ENCODE measurements around the gene EYS. TPM values are rescaled to one million over a fixed set of nuclear protein-coding genes. Genes with fewer than 3 reads are reported as not detected.

The EYS gene
- total and polyA plus RNA-seq, 2 of the 8 experiments (the other 6 are each of a cell fraction or from before 2014, with no cell fraction given) = 0.05 to 0.13 TPM

DNA sequence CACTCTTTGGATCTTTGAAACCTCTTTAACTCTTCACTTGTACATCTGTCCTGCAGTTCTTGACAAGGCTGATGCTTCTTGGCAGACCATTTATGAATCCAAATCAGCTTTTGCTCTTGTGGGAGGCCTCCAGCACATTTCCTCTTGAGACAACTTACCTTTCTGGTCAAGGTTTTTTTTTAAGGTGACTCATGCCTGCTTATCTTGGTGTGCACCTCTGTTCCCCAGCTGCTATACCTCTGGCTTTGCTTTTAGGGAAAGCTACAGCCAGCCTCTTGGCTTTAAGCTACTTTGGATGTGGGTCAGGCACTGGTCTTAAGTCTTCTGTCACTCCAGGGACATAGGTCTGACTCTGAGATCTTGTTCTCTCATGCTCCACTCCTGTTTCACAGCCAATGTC is 1965.0 kb downstream of the EYS start:
- no peak overlapping the region for H3K23ac ChIP-seq (ENCODE audit: insufficient read length)
- H2BK5ac ChIP-seq (ENCODE audit: low read depth, low read length) = no peak overlapping the region
- H3K4me1 ChIP-seq (replicated peaks in 1 of 4; ENCODE audit: control insufficient read depth in 3 of 4, insufficient read depth in 4 of 4, low read length in 3 of 4) = no peaks in the 10 kb centered on the region
- H3K27me3 ChIP-seq (replicated peaks in 1 of 4; ENCODE audit: control insufficient read depth in 3 of 4, extremely low read depth in 1 of 4, insufficient read depth in 3 of 4, low read length in 3 of 4) = no peaks in the 10 kb centered on the region
- no peak overlapping the region for H2BK12ac ChIP-seq (ENCODE audit: low read depth, low read length)
- POLR2A ChIA-PET (ENCODE audit: partially characterized antibody) = no interaction called here
- CTCF ChIA-PET (ENCODE audit: partially characterized antibody) = interaction anchor here (0.7 kb wide), 1 partner anchor 61 kb away, joined by 3 read pairs; no protein-coding TSS in a partner anchor
- no peak overlapping the region for H2BK15ac ChIP-seq (ENCODE audit: low read length)
- H2AK5ac ChIP-seq (ENCODE audit: low read depth, low read length) = no peak overlapping the region
- H4K5ac ChIP-seq (ENCODE audit: insufficient read length, low read depth, low read length) = no peak overlapping the region
- no peak overlapping the region for H3K14ac ChIP-seq (ENCODE audit: insufficient read length)
- no peak overlapping the region for H2AFZ ChIP-seq (ENCODE audit: low read length)
- DNase-seq (ENCODE audit: low read depth in 1 of 2, low spot score in 2 of 2) (no peak), FAIRE-seq (no peak)
- H3K27ac ChIP-seq (ENCODE audit: low read depth, low read length) = no peak overlapping the region
- H2BK20ac ChIP-seq (ENCODE audit: low read length) = no peak overlapping the region
- H3K4me2 ChIP-seq (ENCODE audit: insufficient read depth in 1 of 2, low read depth in 2 of 2, low read length in 2 of 2) = no peak overlapping the region
- no peaks in the 10 kb centered on the region for H3K79me1 ChIP-seq (ENCODE audit: low read depth, low read length)
- H4K91ac ChIP-seq (replicated peaks; ENCODE audit: insufficient read length, low read length) = no peak overlapping the region
- H3K23me2 ChIP-seq (ENCODE audit: low read depth, low read length) = no peaks in the 10 kb centered on the region
- no peaks in the 10 kb centered on the region for H4K20me1 ChIP-seq (replicated peaks in 1 of 2; ENCODE audit: control insufficient read depth in 1 of 2, insufficient read depth in 2 of 2, low read length in 2 of 2)
- H3K56ac ChIP-seq (replicated peaks; ENCODE audit: insufficient read length, low read depth, low read length) = no peak overlapping the region
- H3K4ac ChIP-seq (replicated peaks; ENCODE audit: insufficient read length, low read depth, low read length) = no peak overlapping the region
- no peak overlapping the region for H4K8ac ChIP-seq (ENCODE audit: extremely low read depth, insufficient read depth, low read length)
- H3K79me2 ChIP-seq (ENCODE audit: control insufficient read depth in 1 of 2, insufficient read depth in 2 of 2, low read length in 2 of 2) = no peaks in the 10 kb centered on the region
- H3K9me3 ChIP-seq (ENCODE audit: insufficient read depth in 2 of 2, low read depth in 1 of 2, low read length in 1 of 2) = no peaks in the 10 kb centered on the region
- H3K18ac ChIP-seq (ENCODE audit: extremely low read depth, low read length) = no peak overlapping the region
- H3K36me3 ChIP-seq (ENCODE audit: control insufficient read depth in 2 of 4, insufficient read depth in 4 of 4, low read length in 3 of 4) = no peaks in the 10 kb centered on the region
- no peak overlapping the region for H3K4me3 ChIP-seq (ENCODE audit: extremely low read depth in 1 of 4, insufficient read depth in 2 of 4, low read depth in 3 of 4, low read length in 4 of 4)
- no peak overlapping the region for H2BK120ac ChIP-seq (replicated peaks; ENCODE audit: low read depth, low read length)
- H3K9ac ChIP-seq (replicated peaks in 1 of 4; ENCODE audit: extremely low read depth in 1 of 4, low read depth in 3 of 4, low read length in 3 of 4) = no peak overlapping the region
- TF ChIP-seq TCF12 (IDR thresholded peaks at IDR 0.05; ENCODE audit: low read depth, low read length) (no peak), CBX5 (IDR thresholded peaks at IDR 0.05; ENCODE audit: low read depth, low read length) (no peak), EGR1 (IDR thresholded peaks at IDR 0.05; ENCODE audit: borderline replicate concordance, low read depth, low read length) (no peak), SIN3A (conservative IDR thresholded peaks at IDR 0.05 in 1 of 2, IDR thresholded peaks at IDR 0.05 in 1 of 2; ENCODE audit: low read depth in 1 of 2, low read length in 2 of 2) (no peak), ZNF274 (IDR thresholded peaks at IDR 0.05; ENCODE audit: borderline replicate concordance, extremely low read depth, low read length) (no peak)

Measured in H1 (cell line).